Ovary (tissue), 3 donors: ENCODE measurements around the gene DDX51.

Experiments used
- CTCF ChIP-seq, 3 donors: fragments of 450-650 bp in 2 of 3; fragments of 200-600 bp in 1 of 3; IDR thresholded peaks; one replicate each; pipeline versions ENCODE4 v1.5.1 to v1.8.0; 2016 to 2022; ENCODE audit warnings: antibody characterized with exemption in 3 of 3, mild to moderate bottlenecking in 1 of 3
- POLR2A ChIP-seq: fragments of 450-650 bp; IDR thresholded peaks from one replicate; pipeline ENCODE4 v1.6.1; 2017; ENCODE audit warnings: antibody characterized with exemption, mild to moderate bottlenecking, moderate library complexity
- donor health status: DM: no; HTN: no; CAD: no.

- TF ChIP-seq POLR2A: no peak
- TF ChIP-seq CTCF (IDR thresholded peaks at IDR 0.05): no peak
Measured at GRCh38 chr12:132145334-132145733, 1.2 kb upstream of the DDX51 start.
